Esophagus mucosa (tissue), 1 donor: Measurements from ENCODE around the gene RTRAF. TPM values are rescaled to one million over a fixed set of nuclear protein-coding genes. Genes with fewer than 3 reads are reported as not detected.
A peak's percentile ranks its signal among the peaks of the same experiment; 100 is the strongest.

Source experiments
- ATAC-seq: fragments of 200-7000 bp; cut with Tn5 transposase; one replicate; pipeline ENCODE4 v1.9.1; 2020
- total RNA-seq: library from RNA; stranded (reverse); gene quantifications from one replicate; pipeline ENCODE4 v1.2.4, GENCODE V29; 2023
- donor health status: DM: yes; HTN: yes; CAD: no.

RTRAF gene
- 122 TPM for total RNA-seq

GRCh38 chr14:51989293-51990234, at the start of gene RTRAF:
RTRAF (plus strand) TSS chr14:51989546; CDS start chr14:51989640, 94 bp downstream.
- ATAC-seq = peak; percentile 98

DNA sequence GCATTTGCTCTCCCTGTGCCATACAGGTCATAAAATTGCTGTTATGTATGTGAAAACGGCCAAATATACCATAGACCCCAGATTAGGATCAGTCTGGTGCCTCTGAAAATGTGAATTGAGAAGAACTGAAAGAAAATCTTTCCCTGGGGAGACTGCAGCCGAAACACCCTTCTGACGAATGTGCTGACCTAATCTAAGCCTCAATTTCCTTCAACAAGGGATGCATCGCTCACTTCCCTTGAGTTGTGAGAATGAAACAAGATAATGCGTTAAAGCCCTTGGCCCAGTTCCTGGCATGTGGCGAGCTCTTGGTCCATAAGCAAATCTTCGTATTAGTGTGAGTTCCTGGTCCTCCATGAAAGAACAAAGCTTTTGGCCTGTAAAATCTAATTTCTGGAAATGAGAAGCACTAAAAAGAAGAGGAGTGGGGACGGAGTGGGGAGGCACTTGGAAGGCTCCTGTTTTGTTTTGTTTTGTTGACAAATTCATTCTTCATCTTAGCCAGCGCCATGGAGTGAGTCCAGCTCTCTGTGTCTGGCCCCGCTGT, 49.5 kb upstream of the RTRAF start:
- no peak for ATAC-seq

- ATAC-seq = no peak
Observed at GRCh38 chr14:51942971-51943370, 46.4 kb upstream of the RTRAF start.

DNA sequence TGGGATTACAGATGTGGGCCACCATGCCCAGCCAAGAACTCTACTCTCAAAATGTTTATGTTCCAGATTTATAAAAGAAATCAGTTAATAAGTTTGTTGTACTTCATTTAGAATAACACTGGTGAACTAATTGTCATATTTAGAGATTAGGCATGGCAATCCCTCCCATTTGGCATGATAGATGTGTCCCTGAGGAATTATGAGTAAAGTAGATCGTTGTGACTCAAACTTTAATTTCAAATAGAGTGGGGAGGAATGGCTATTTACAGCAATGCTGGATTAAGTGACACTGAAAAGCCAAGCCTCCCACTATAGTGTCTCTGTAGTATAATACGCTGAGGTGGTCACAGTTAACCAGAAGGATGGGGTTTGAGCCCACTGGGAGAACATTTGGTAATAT, 39.3 kb upstream of the RTRAF start:
- no peak for ATAC-seq

DNA sequence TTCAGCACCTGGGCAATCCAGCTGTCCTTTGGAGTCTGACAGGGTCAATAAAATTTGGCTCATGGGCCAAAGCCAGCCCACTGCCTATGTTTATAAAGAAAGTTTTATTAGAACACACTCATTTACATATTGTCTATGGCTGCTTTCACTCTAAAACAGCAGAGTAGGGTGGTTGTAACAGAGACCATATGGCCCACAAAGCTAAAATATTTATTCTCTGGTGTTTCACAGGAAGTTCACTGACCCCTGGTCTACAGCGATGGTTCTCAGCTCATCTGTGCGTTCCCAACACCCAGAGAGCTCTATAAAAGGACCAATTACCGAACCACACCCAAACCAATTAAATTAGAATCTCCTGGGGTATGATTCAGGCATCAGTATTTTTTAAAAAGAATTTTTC, 37.7 kb upstream of the RTRAF start:
- no peak for ATAC-seq

- ATAC-seq = no peak
Observed at GRCh38 chr14:51954031-51954430, 35.3 kb upstream of the RTRAF start.

DNA sequence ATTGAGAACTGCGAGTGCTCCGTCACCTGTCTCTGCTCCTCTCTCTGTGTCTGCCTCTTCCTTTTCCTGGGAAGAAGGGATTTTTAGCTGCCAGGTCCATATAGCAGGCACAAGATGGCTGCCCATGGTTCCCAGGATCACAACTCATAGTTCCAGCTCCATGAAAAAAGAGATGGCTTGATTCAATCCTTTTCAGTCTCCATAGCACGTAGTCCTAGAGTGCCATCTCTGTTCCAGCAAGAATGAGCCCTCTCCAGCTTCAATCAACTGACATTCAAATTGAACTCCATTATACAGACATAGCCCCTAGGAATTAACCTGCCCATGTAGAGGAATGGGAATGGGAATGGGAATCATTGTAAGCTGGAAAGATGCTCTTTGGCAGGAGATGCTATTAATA, 34.7 kb upstream of the RTRAF start:
- no peak for ATAC-seq

- no peak for ATAC-seq
Observed at GRCh38 chr14:51957950-51958349, 31.4 kb upstream of the RTRAF start.

- ATAC-seq = no peak
Observed at GRCh38 chr14:51959928-51960327, 29.4 kb upstream of the RTRAF start.

DNA sequence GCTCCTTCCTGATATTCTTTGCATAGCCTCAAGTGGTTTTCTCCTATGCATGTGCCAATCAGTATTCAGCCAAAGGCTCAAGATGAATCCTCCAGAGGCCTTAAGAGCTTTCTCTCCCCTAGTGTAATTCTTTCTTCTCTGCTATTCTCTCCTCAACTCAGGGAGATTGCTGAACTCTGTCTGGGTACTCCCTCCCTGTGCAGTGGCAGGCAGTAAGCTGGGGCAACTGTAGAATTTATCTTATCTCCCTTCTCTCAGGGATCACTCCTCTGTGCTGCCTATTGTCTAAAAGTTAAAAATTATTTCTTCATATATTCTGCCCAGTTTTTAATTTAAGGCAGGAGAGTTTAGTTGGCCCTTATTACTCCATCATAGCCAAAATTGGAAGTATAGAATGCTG, 28.5 kb upstream of the RTRAF start:
- no peak for ATAC-seq

GRCh38 chr14:51962711-51963110, 26.6 kb upstream of the RTRAF start:
- ATAC-seq = no peak

DNA sequence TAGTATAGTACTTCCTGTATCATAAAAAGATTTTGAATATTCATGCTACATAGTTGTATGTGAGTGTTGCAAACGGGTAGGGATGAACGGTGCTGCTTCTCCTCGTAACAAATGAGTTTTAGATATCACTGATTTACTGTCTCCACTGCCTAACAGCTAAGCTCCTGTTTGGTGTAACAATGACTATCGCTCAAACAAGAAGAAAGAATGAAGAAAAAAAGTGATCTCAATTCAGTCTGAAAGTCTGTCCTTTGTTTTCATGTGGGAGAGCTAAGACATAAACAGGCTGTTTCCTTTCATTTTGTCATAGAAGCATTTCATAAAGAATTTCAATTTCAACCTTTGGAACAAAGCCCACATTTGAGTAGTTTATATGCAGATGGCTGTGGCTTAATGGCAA, 26.1 kb upstream of the RTRAF start:
- ATAC-seq = no peak

DNA sequence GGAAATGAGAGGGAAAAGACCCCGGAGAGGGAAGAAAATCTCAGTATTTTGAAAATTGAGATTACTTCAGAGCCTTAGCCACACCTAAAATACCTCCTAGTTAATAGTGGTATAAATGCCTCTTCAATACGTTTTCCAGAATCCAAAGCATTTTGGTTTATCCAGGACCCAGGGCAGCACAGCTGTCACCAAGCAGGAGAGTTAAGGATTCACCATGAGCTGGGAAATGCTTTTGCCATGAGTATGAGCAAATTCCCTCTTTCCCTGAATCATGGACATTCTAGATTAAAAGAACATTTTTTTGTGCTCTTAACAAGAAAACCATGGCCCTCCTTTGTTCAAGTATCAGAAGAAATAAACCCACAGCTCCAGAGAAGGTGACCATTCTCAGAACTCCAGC, 21.8 kb upstream of the RTRAF start:
- ATAC-seq = no peak

DNA sequence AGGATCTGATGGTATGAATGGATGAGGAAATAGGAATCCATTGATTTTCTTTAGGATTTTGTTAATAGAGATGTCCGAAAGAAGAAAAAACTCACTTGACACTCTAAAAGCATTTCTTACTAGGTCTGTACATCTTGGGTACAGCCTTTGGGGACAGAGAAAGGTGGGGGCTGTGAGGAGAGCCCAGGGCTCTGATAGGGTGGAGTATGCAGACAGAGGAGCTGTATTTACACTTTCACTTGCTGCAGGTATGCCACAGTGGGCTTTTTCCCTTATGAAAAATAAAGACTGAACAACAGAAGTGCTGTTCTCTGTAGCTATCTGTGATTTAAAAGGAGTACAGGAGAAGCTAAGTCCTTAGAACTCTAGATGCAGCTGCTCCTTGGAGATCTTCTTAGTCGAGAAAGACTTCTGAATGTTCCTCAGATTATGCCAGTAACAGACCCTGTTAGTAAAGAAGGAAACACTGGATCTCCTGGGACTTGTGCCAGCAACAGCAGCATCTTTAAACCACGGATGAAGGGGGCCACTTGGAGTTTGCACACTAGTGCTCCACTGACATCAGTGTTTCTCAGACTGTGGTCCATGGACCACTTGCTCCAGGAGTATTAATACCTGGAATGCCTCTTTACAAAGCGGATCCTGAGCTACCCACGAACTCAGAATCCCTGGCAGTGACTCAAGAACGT, 19.4 kb upstream of the RTRAF start:
- no peak for ATAC-seq

- no peak for ATAC-seq
Observed at GRCh38 chr14:51972566-51972965, 16.8 kb upstream of the RTRAF start.

DNA sequence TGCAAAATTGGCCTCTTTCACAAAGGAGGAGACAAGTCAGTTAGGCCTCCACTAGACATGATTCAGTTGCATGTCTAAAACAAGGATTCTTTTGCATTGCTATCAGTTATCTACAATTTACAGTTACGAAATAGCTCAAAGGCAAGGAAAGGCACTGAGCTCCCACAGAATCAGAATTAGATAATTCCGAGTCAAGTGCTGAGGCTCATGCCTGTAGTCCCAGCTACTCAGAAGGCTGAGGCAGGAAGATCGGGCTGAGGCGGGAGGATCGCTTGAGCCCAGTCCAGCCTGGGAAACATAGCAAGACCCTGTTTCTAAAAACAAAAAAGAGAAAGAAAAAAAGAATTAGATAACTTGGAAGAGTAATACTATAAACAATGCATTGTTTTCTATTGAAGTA, 12.3 kb upstream of the RTRAF start:
- no peak for ATAC-seq

DNA sequence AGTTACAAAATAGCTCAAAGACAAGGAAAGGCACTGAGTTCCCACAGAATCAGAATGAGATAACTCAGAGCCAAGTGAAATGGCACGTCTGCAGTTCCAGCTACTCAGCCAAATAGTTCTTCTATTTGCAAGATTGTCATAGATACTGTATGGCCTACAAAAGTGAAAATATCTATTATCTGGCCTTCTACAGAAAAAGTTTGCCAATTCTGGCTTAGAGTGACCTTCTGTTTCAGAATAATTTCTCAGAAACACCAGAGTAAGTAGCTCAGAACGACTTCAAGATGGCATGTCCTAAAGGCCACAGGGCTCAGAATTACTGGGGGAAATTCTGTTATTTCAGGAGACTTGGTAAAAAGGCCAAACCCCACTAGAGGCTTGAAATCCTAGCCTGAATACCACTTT, 10.7 kb upstream of the RTRAF start:
- no peak for ATAC-seq

DNA sequence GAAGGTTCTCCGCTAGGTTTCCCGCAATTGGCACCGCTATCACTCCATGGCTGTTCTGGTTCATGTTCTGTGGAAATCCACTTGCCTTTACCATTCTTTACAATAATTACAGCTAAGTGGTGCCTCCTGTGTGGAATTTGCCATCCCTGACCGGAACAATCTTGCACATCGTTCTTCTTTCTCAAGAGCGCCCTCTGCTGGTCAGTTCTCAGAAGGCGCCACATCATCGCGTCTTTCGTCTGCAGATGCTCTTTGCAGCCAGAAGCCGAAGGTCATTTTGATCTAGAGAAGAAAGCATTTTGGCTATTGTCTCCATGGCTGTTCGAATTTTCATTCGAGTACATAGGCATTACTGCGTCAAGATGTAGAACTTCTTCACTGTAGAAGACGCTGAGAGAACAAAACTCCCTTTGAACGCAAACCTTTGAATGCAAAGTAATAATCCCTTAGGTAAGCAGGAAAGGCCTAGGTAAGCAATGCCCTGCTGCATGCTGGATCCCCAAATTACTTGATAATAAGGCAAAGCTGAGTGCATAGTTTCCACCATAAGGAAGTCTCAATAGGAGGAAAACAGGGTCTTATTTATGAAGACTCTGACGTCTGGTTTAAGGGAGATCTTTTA, 10.1 kb upstream of the RTRAF start:
- ATAC-seq = peak; percentile 81

DNA sequence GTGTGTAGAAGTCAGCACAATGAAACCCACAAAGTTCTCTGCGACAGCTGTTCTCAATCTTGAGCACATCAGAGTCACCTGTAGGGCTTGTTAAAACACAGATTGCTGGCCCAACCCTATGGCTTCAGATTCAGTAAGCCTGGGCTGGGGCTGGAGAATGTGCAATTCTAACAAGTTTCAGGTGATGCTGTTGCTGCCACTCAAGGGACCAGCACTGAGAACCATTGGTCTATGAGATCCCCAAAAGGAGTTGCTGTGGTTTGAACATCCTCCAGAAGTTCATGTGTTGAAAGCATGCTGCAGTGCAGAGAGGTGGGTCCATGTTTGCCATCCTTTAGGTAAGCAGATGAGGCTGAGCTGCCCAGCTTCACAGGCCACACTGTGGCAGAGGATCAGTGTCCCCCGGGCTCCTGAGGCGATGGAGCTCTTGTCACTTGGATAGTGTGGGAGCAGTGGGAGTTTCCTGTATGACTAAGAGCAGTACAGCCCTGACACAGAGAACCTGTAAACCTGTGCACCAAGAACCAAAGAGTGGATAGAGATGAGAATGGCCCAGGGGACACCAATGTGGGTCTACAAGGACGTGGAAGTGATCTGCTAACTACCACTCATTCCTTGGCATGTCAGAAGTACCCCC, 8.0 kb upstream of the RTRAF start:
- ATAC-seq = peak; percentile 19

- ATAC-seq = no peak
Observed at GRCh38 chr14:51988221-51988620, 1.1 kb upstream of the RTRAF start.

GRCh38 chr14:51990488-51990887, 1.1 kb downstream of the RTRAF start:
- no peak for ATAC-seq

DNA sequence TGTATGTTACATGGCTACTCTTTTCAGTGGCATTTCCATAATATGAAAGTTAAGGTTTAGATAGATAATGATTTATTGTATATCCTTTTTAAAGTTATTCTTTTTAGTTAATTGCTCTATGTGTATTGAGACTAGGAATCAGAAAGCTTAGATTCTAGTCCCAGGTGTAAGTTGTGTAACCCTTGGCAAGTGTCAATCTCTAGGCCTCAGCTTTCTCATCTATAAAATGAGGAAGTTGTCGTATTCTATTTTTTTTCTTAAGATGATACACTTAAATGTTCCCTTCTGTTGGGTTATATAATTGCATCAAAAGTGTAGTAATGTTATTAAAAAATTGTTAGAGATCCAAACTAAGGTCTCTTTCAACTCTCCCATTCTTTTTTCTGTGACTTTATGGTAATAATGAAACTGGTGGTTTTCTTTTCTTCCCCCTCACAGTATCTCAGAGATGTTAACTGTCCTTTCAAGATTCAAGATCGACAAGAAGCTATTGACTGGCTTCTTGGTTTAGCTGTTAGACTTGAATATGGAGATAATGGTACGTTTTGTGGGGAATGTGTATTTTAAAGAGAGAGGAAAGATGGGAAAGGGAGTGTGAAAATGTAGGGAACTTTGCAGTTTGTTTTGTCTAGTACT, 4.1 kb downstream of the RTRAF start:
- ATAC-seq = no peak
